Calu3 (cell line): Measurements from ENCODE around the gene ACACA. TPM values are rescaled to one million over a fixed set of nuclear protein-coding genes. Genes with fewer than 3 reads are reported as not detected.
A peak's percentile ranks its signal among the peaks of the same experiment; 100 is the strongest.

Source experiments
- BruUV-seq: library from RNA; stranded (reverse); fragments of 400-500 nt; replicated peaks from 2 replicates; lab custom pipeline; 2021; lab: Mats Ljungman, UMichigan
- CTCF ChIA-PET: fragments of 300-600 bp; sonication (Branson Sonifier 250); formaldehyde crosslinking; loops from one replicate; lab custom pipeline; 2022; ENCODE audit warnings: antibody characterized with exemption; lab: Charles Lee
- DNase-seq: peaks from one replicate; pipeline ENCODE4 v3.0.0; 2022
- H3K27ac Mint-ChIP-seq: one replicate; pipeline ENCODE4 v1.8.0; 2022; ENCODE audit warnings: mixed read lengths; ENCODE audit not compliant: unreplicated experiment
- H3K27me3 Mint-ChIP-seq: one replicate; pipeline ENCODE4 v1.8.0; 2022; ENCODE audit warnings: mixed read lengths; ENCODE audit not compliant: unreplicated experiment
- H3K36me3 Mint-ChIP-seq: one replicate; pipeline ENCODE4 v1.8.0; 2022; ENCODE audit warnings: mild to moderate bottlenecking, moderate library complexity, mixed read lengths; ENCODE audit not compliant: insufficient read depth, unreplicated experiment
- H3K4me1 Mint-ChIP-seq: one replicate; pipeline ENCODE4 v1.8.0; 2022; ENCODE audit warnings: mild to moderate bottlenecking, low read depth, mixed read lengths; ENCODE audit not compliant: unreplicated experiment
- H3K4me3 Mint-ChIP-seq: one replicate; pipeline ENCODE4 v1.8.0; 2022; ENCODE audit warnings: mild to moderate bottlenecking, low read depth, moderate library complexity, mixed read lengths; ENCODE audit not compliant: unreplicated experiment
- H3K9me3 Mint-ChIP-seq: one replicate; pipeline ENCODE4 v1.8.0; 2022; ENCODE audit warnings: low read depth, mixed read lengths; ENCODE audit not compliant: unreplicated experiment
- intact Hi-C: fragments of 100-400 bp; cut with micrococcal nuclease; formaldehyde crosslinking; loops from one replicate; pipeline ENCODE4 v1.10.0; 2022; ENCODE audit not compliant: unreplicated experiment
- total RNA-seq: library from RNA; stranded (reverse); gene quantifications from 2 replicates; pipeline ENCODE4 v1.2.3, GENCODE V29; 2022
- TF ChIP-seq, protein P1 (sequence below): fragments of 200-600 bp; IDR thresholded peaks from one replicate; pipeline ENCODE4 v1.8.0; 2022; ENCODE audit warnings: antibody characterized with exemption; ENCODE audit not compliant: unreplicated experiment

The ACACA gene
- total RNA-seq, 1 experiment from 2014 or later, result 392 TPM

- Mint-ChIP-seq H3K27me3 (no peaks in the 10 kb centered on the region), H3K9me3 (no peaks in the 10 kb centered on the region), H3K4me3 (no peak overlapping the region), H3K27ac (no peak overlapping the region), H3K36me3 (peaks cover 63% of the 10 kb centered on the region), H3K4me1 (no peaks in the 10 kb centered on the region)
- DNase-seq, result no peak
- intact Hi-C loops, result no loop called here
- CTCF ChIA-PET, result interaction anchor here (1.3 kb wide), 1 partner anchor 36 kb away, joined by 4 read pairs; no protein-coding TSS in a partner anchor
- BruUV-seq, result no TSS peak
- TF ChIP-seq, protein P1, sequence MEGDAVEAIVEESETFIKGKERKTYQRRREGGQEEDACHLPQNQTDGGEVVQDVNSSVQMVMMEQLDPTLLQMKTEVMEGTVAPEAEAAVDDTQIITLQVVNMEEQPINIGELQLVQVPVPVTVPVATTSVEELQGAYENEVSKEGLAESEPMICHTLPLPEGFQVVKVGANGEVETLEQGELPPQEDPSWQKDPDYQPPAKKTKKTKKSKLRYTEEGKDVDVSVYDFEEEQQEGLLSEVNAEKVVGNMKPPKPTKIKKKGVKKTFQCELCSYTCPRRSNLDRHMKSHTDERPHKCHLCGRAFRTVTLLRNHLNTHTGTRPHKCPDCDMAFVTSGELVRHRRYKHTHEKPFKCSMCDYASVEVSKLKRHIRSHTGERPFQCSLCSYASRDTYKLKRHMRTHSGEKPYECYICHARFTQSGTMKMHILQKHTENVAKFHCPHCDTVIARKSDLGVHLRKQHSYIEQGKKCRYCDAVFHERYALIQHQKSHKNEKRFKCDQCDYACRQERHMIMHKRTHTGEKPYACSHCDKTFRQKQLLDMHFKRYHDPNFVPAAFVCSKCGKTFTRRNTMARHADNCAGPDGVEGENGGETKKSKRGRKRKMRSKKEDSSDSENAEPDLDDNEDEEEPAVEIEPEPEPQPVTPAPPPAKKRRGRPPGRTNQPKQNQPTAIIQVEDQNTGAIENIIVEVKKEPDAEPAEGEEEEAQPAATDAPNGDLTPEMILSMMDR, result no peak
These were observed 158.8 kb downstream of the ACACA start for GRCh38 chr17:37247825-37248224.

GRCh38 chr17:37246085-37246484 is 160.6 kb downstream of the ACACA start:
- TF ChIP-seq, protein P1, result no peak
- H3K4me3 Mint-ChIP-seq, result no peak overlapping the region
- peaks cover 55% of the 10 kb centered on the region for H3K36me3 Mint-ChIP-seq
- CTCF ChIA-PET, result no interaction called here
- no peak for DNase-seq
- H3K9me3 Mint-ChIP-seq, result no peaks in the 10 kb centered on the region
- BruUV-seq, result no TSS peak
- no peak overlapping the region for H3K27ac Mint-ChIP-seq
- H3K27me3 Mint-ChIP-seq, result no peaks in the 10 kb centered on the region
- intact Hi-C loops, result no loop called here
- H3K4me1 Mint-ChIP-seq, result no peaks in the 10 kb centered on the region

DNA sequence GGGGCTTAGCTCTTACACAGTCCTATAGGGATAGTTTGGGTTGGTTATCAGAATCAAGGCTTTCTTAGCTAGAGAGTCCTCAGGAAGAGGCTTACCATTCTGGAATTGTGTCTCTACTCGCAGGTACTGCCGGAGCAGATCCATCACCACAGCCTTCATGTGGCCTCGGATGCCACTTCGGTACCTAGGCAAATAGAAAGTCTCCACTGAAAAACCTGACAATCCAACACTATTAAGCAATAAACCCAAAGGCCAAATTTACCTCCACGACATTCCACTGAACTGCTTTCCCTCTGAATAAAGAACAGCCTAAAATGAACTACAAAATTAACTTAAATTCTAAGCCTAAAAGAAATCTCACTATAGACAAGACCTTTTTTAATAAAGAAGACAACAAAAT is 166.3 kb downstream of the ACACA start:
- intact Hi-C loops, result no loop called here
- Mint-ChIP-seq H3K4me3 (no peak overlapping the region), H3K27ac (no peak overlapping the region), H3K36me3 (peaks cover 61% of the 10 kb centered on the region), H3K9me3 (no peaks in the 10 kb centered on the region), H3K4me1 (peaks cover 11% of the 10 kb centered on the region), H3K27me3 (no peaks in the 10 kb centered on the region)
- DNase-seq, result no peak
- BruUV-seq, result no TSS peak
- TF ChIP-seq, protein P1, result no peak
- CTCF ChIA-PET, result interaction anchor here (0.5 to 2.6 kb wide), 22 partner anchors 9 to 1743 kb away, joined by 3 to 22 read pairs (median 4); partner anchors contain the start of gene MRM1

- CTCF ChIA-PET, result interaction anchor here (0.6 to 2.6 kb wide), 28 partner anchors 9 to 1743 kb away, joined by 3 to 22 read pairs (median 4); partner anchors contain the start of genes MRM1 and SYNRG
- intact Hi-C loops, result loop anchor here (1.0 to 5.0 kb wide), 3 partner anchors 613 to 1743 kb away; no protein-coding TSS in a partner anchor
- H3K27me3 Mint-ChIP-seq, result no peaks in the 10 kb centered on the region
These were observed 166.8 kb downstream of the ACACA start for GRCh38 chr17:37239690-37240334.

More at GRCh38 chr17:37239690-37240334, 166.8 kb downstream of the ACACA start:
- Mint-ChIP-seq H3K9me3 (no peaks in the 10 kb centered on the region), H3K27ac (no peak overlapping the region), H3K4me1 (peaks cover 11% of the 10 kb centered on the region), H3K36me3 (peaks cover 66% of the 10 kb centered on the region), H3K4me3 (no peak overlapping the region)
- TF ChIP-seq, protein P1, result peak; percentile 94
- no TSS peak for BruUV-seq
- DNase-seq, result no peak
